HG03025 (cell line): ENCODE measurements around the gene PAK3.

ENCODE experiments used
- ATAC-seq: cut with Tn5 transposase; IDR thresholded peaks from one replicate; pipeline ENCODE4 v1.9.1; 2021; ENCODE audit warnings: mild to moderate bottlenecking, moderate library complexity; ENCODE audit not compliant: unreplicated experiment, low FRiP score

PAK3 gene

GRCh38 chrX:111257733-111258132 is 161.7 kb downstream of the PAK3 start:
- no peak for ATAC-seq

GRCh38 chrX:111259559-111259958 is 163.6 kb downstream of the PAK3 start:
- ATAC-seq: no peak

GRCh38 chrX:111260451-111260850 is 164.5 kb downstream of the PAK3 start:
- no peak for ATAC-seq

- no peak for ATAC-seq
Measured at GRCh38 chrX:111262086-111262485, 166.1 kb downstream of the PAK3 start.

- ATAC-seq: no peak
Measured at GRCh38 chrX:111264385-111264784, 168.4 kb downstream of the PAK3 start.

- no peak for ATAC-seq
Measured at GRCh38 chrX:111265486-111265885, 169.5 kb downstream of the PAK3 start.

GRCh38 chrX:111268506-111268905 is 172.5 kb downstream of the PAK3 start:
- no peak for ATAC-seq

GRCh38 chrX:111270339-111270738 is 174.3 kb downstream of the PAK3 start, which contains the start of gene CAPN6:
TSS of gene CAPN6 (minus strand) at chrX:111270483. CDS start at chrX:111263936, 6,547 bp downstream.
- no peak for ATAC-seq
